HepG2 (cell line): ENCODE results near the gene ENO2. TPM values are rescaled to one million over a fixed set of nuclear protein-coding genes. Genes with fewer than 3 reads are reported as not detected.

Experiments used
- ATF4 ChIP-seq, 2 experiments: fragments of 450-650 bp in 1 of 2; sonication (generic) in 1 of 2; formaldehyde crosslinking; IDR thresholded peaks; 2 replicates each; pipeline versions ENCODE4 v1.5.0 to v1.8.0; 2020 to 2022; ENCODE audit warnings: mild to moderate bottlenecking in 1 of 2, missing genetic modification reagents in 1 of 2
- BRCA1 ChIP-seq: sonication (generic); formaldehyde crosslinking; IDR thresholded peaks from 2 replicates; pipeline ENCODE4 v1.4.0; 2020; ENCODE audit warnings: missing genetic modification reagents
- CBX5 ChIP-seq: sonication (generic); formaldehyde crosslinking; IDR thresholded peaks from 2 replicates; pipeline ENCODE4 v1.4.0; 2020; ENCODE audit warnings: missing genetic modification reagents, borderline replicate concordance
- EED ChIP-seq: sonication (generic); formaldehyde crosslinking; IDR thresholded peaks from 2 replicates; pipeline ENCODE4 v1.5.0; 2020; ENCODE audit warnings: mild to moderate bottlenecking, missing genetic modification reagents
- FLYWCH1 ChIP-seq: sonication (generic); formaldehyde crosslinking; IDR thresholded peaks from 2 replicates; pipeline ENCODE4 v1.8.1; 2023; ENCODE audit warnings: mild to moderate bottlenecking, missing genetic modification reagents
- FOXC1 ChIP-seq: sonication (generic); formaldehyde crosslinking; IDR thresholded peaks from 2 replicates; pipeline ENCODE4 v1.8.0; 2022; ENCODE audit warnings: mild to moderate bottlenecking, missing genetic modification reagents, borderline replicate concordance
- FOXP4 ChIP-seq: sonication (generic); formaldehyde crosslinking; IDR thresholded peaks from 2 replicates; pipeline ENCODE4 v1.4.0; 2020; ENCODE audit warnings: missing genetic modification reagents
- HDAC6 ChIP-seq: fragments of 200-600 bp; sonication (generic); IDR thresholded peaks from 2 replicates; pipeline ENCODE4 v1.7.0; 2017; ENCODE audit warnings: mild to moderate bottlenecking, antibody characterized with exemption, low read length, low read depth
- HMG20B ChIP-seq: conservative IDR thresholded peaks from 2 replicates; pipeline ENCODE4 v1.6.1; 2016; ENCODE audit warnings: missing genetic modification reagents, missing compliant biosample characterization
- HMGA1 ChIP-seq: sonication (generic); formaldehyde crosslinking; conservative IDR thresholded peaks from 2 replicates; pipeline ENCODE4 v1.4.0; 2020; ENCODE audit warnings: missing genetic modification reagents
- IRF1 ChIP-seq: sonication (generic); formaldehyde crosslinking; IDR thresholded peaks from 2 replicates; pipeline ENCODE4 v1.4.0; 2020; ENCODE audit warnings: low read depth, mild to moderate bottlenecking, missing genetic modification reagents
- KDM6A ChIP-seq: IDR thresholded peaks from 2 replicates; pipeline ENCODE4 v1.6.1; 2016; ENCODE audit warnings: low read depth
- MATR3 ChIP-seq: sonication (generic); formaldehyde crosslinking; IDR thresholded peaks from 2 replicates; pipeline ENCODE4 v1.4.0; 2020; ENCODE audit warnings: missing genetic modification reagents
- MED13 ChIP-seq: sonication (generic); formaldehyde crosslinking; IDR thresholded peaks from 2 replicates; pipeline ENCODE4 v1.5.0; 2020; ENCODE audit warnings: missing genetic modification reagents
- MIXL1 ChIP-seq: IDR thresholded peaks from 2 replicates; pipeline ENCODE4 v1.6.1; 2016
- PCBP1 ChIP-seq: fragments of 200-400 bp; formaldehyde crosslinking; IDR thresholded peaks from 2 replicates; pipeline ENCODE4 v1.6.1; 2017; ENCODE audit warnings: mild to moderate bottlenecking, low read depth, low read length, borderline replicate concordance
- SRF ChIP-seq: IDR thresholded peaks from 2 replicates; pipeline ENCODE4 v1.6.1; 2011; ENCODE audit warnings: mild to moderate bottlenecking, low read depth, low read length, moderate library complexity
- SYNCRIP ChIP-seq: fragments of 200-400 bp; formaldehyde crosslinking; IDR thresholded peaks from 2 replicates; pipeline ENCODE4 v1.6.1; 2018; ENCODE audit warnings: mild to moderate bottlenecking, low read depth, low read length; ENCODE audit not compliant: insufficient read depth
- TFE3 ChIP-seq: IDR thresholded peaks from 2 replicates; pipeline ENCODE4 v1.6.1; 2016
- ZBTB25 ChIP-seq: IDR thresholded peaks from 2 replicates; pipeline ENCODE4 v1.6.1; 2018; ENCODE audit warnings: missing genetic modification reagents
- ZMYM4 ChIP-seq: sonication (generic); formaldehyde crosslinking; IDR thresholded peaks from 2 replicates; pipeline ENCODE4 v1.8.1; 2023; ENCODE audit warnings: mild to moderate bottlenecking, missing genetic modification reagents
- ZNF547 ChIP-seq: sonication (generic); formaldehyde crosslinking; IDR thresholded peaks from 2 replicates; pipeline ENCODE4 v1.5.1; 2020; ENCODE audit warnings: mild to moderate bottlenecking, missing genetic modification reagents
- ZNF737 ChIP-seq: sonication (generic); formaldehyde crosslinking; IDR thresholded peaks from 2 replicates; pipeline ENCODE4 v1.5.0; 2020; ENCODE audit warnings: missing genetic modification reagents, mild to moderate bottlenecking, borderline replicate concordance
- ZNF747 ChIP-seq: sonication (generic); formaldehyde crosslinking; IDR thresholded peaks from 2 replicates; pipeline ENCODE4 v1.8.1; 2023; ENCODE audit warnings: missing genetic modification reagents, mild to moderate bottlenecking, borderline replicate concordance
- ZNF749 ChIP-seq: sonication (generic); formaldehyde crosslinking; IDR thresholded peaks from 2 replicates; pipeline ENCODE4 v1.8.0; 2022; ENCODE audit warnings: mild to moderate bottlenecking, missing genetic modification reagents, moderate library complexity, borderline replicate concordance
- polyA plus RNA-seq, 8 experiments: library from polyadenylated mRNA; depleted of rRNA in 3 of 8; stranded (reverse) in 7 of 8; unstranded in 1 of 8; fragments of >200 nt; fragmentation: Illumina TruSeq in 4 of 8; extraction: Trizol in 4 of 8; gene quantifications; 2 replicates each; pipeline versions ENCODE4 v1.2.1 to v1.2.3, GENCODE V29; 2011 to 2016; ENCODE audit warnings: low read depth in 4 of 8, missing spikeins in 1 of 8, mixed read lengths in 1 of 8; ENCODE audit not compliant: insufficient read depth in 1 of 8
- total RNA-seq, 5 experiments: library from RNA; depleted of rRNA; stranded (reverse); fragments of >200 nt; fragmentation: Illumina TruSeq; extraction: Trizol; gene quantifications; 2 replicates each; pipeline ENCODE4 v1.2.3, GENCODE V29; 2016; ENCODE audit warnings: low read depth in 1 of 5

The ENO2 gene
- total and polyA plus RNA-seq, 2 of the 13 experiments (the other 11 are each of a cell fraction or from before 2014, with no cell fraction given) = 19.3 to 136 TPM

GRCh38 chr12:6962285-6963015 lies 48.1 kb downstream of the ENO2 start (continued):
- TF ChIP-seq ATF4 (CRISPR knock-in tag; IDR thresholded peaks at IDR 0.05) = no peak
- no peak for TF ChIP-seq EED (CRISPR knock-in tag)
- no peak for TF ChIP-seq KDM6A (CRISPR knock-in tag)
- TF ChIP-seq MIXL1 (CRISPR knock-in tag) = no peak
- no peak for TF ChIP-seq HMG20B (CRISPR knock-in tag)
- no peak for TF ChIP-seq MATR3 (CRISPR knock-in tag)
- no peak for TF ChIP-seq ZNF737
- no peak for TF ChIP-seq ZNF747
- no peak for TF ChIP-seq HDAC6
- 0 out of 2 replicates have a peak, but pooled peaks have one; percentile 43 for TF ChIP-seq PCBP1
- TF ChIP-seq SRF = no peak
- no peak for TF ChIP-seq CBX5 (CRISPR knock-in tag)
- no peak for TF ChIP-seq FOXP4 (CRISPR knock-in tag)
- TF ChIP-seq HMGA1 (CRISPR knock-in tag) = no peak
- TF ChIP-seq BRCA1 (CRISPR knock-in tag) = no peak
- no peak for TF ChIP-seq IRF1 (CRISPR knock-in tag)
- no peak for TF ChIP-seq ZBTB25 (CRISPR knock-in tag)
- no peak for TF ChIP-seq FLYWCH1 (CRISPR knock-in tag)
- TF ChIP-seq FOXC1 (CRISPR knock-in tag) = no peak
- TF ChIP-seq ZMYM4 = no peak
- no peak for TF ChIP-seq SYNCRIP
- TF ChIP-seq MED13 (CRISPR knock-in tag) = no peak
- no peak for TF ChIP-seq TFE3 (CRISPR knock-in tag)
- TF ChIP-seq ZNF749 (CRISPR knock-in tag) = no peak
- TF ChIP-seq ZNF547 (CRISPR knock-in tag) = no peak
